Mesenchymal stem cell (in vitro differentiated cells and primary cell): Measurements from ENCODE around the gene PAX5.
A peak's percentile ranks its signal among the peaks of the same experiment; 100 is the strongest.
"Not testable (repeated sequence)": the region's sequence is repeated elsewhere in the genome, so short reads cannot be mapped to it uniquely, and the experiment has no call there.

Source experiments
- DNase-seq: peaks from one replicate; pipeline ENCODE4 v3.0.0-alpha.2; 2013
- H2AFZ ChIP-seq: one replicate; pipeline ENCODE4 v1.6.1; 2013; ENCODE audit warnings: low read depth, mild to moderate bottlenecking, control low read depth, inconsistent platforms, low read length, moderate library complexity
- H2AK5ac ChIP-seq: 2 replicates; pipeline ENCODE4 v1.6.1; 2013; ENCODE audit warnings: low read length, moderate library complexity, mild to moderate bottlenecking, inconsistent platforms; ENCODE audit not compliant: severe bottlenecking
- H2BK120ac ChIP-seq: one replicate; pipeline ENCODE4 v1.6.1; 2013; ENCODE audit warnings: low read depth, mild to moderate bottlenecking, inconsistent platforms, low read length, moderate library complexity
- H2BK12ac ChIP-seq, 2 experiments: one replicate each; pipeline ENCODE4 v1.6.1; 2013; ENCODE audit warnings: inconsistent platforms in 2 of 2, low read length in 2 of 2, mild to moderate bottlenecking in 2 of 2, moderate library complexity in 2 of 2, control low read depth in 1 of 2
- H2BK15ac ChIP-seq: one replicate; pipeline ENCODE4 v1.6.1; 2013; ENCODE audit warnings: mild to moderate bottlenecking, low read depth, inconsistent platforms; ENCODE audit not compliant: poor library complexity, severe bottlenecking
- H2BK5ac ChIP-seq: 2 replicates; pipeline ENCODE4 v1.6.1; 2013; ENCODE audit warnings: low read depth, mild to moderate bottlenecking, low read length, control low read depth, inconsistent platforms; ENCODE audit not compliant: poor library complexity, severe bottlenecking
- H3K14ac ChIP-seq, 2 experiments: one replicate each; pipeline ENCODE4 v1.6.1; 2013; ENCODE audit warnings: inconsistent platforms in 2 of 2, low read length in 2 of 2, control low read depth in 1 of 2, mild to moderate bottlenecking in 1 of 2, moderate library complexity in 1 of 2
- H3K18ac ChIP-seq, 2 experiments: one replicate each; pipeline ENCODE4 v1.6.1; 2013; ENCODE audit warnings: inconsistent platforms in 2 of 2, low read length in 2 of 2, control low read depth in 1 of 2, low read depth in 1 of 2, mild to moderate bottlenecking in 1 of 2
- H3K23ac ChIP-seq, 2 experiments: one replicate each; pipeline ENCODE4 v1.6.1; 2013; ENCODE audit warnings: inconsistent platforms in 2 of 2, low read length in 2 of 2, mild to moderate bottlenecking in 2 of 2, moderate library complexity in 2 of 2, control low read depth in 1 of 2
- H3K27ac ChIP-seq: 2 replicates; pipeline ENCODE4 v1.5.1; 2013; ENCODE audit warnings: mild to moderate bottlenecking, moderate library complexity, low read length, control low read depth, inconsistent platforms; ENCODE audit not compliant: poor library complexity, severe bottlenecking
- H3K27me3 ChIP-seq, 2 experiments: 2 replicates each; pipeline versions ENCODE4 v1.6.1 to v1.7.0; 2013; ENCODE audit warnings: low read length in 2 of 2, mild to moderate bottlenecking in 2 of 2, moderate library complexity in 2 of 2, control low read depth in 1 of 2, inconsistent platforms in 1 of 2; ENCODE audit not compliant: control insufficient read depth in 1 of 2, insufficient read depth in 1 of 2
- H3K36me3 ChIP-seq, 2 experiments: 2 replicates each; pipeline versions ENCODE4 v1.6.1 to v1.7.0; 2013; ENCODE audit warnings: low read length in 2 of 2, control low read depth in 1 of 2, inconsistent platforms in 1 of 2, low read depth in 1 of 2, mild to moderate bottlenecking in 1 of 2; ENCODE audit not compliant: insufficient read depth in 2 of 2, control insufficient read depth in 1 of 2
- H3K4ac ChIP-seq, 2 experiments: one replicate each; pipeline ENCODE4 v1.6.1; 2013; ENCODE audit warnings: inconsistent platforms in 2 of 2, low read length in 2 of 2, mild to moderate bottlenecking in 2 of 2, moderate library complexity in 2 of 2, control low read depth in 1 of 2, low read depth in 1 of 2
- H3K4me1 ChIP-seq: 2 replicates; pipeline ENCODE4 v1.6.1; 2013; ENCODE audit warnings: low read depth, low read length, control low read depth; ENCODE audit not compliant: control insufficient read depth, insufficient read depth
- H3K4me2 ChIP-seq: 2 replicates; pipeline ENCODE4 v1.6.1; 2013; ENCODE audit warnings: low read length, mild to moderate bottlenecking, inconsistent platforms; ENCODE audit not compliant: poor library complexity, severe bottlenecking
- H3K4me3 ChIP-seq, 2 experiments: 2 replicates each; pipeline versions ENCODE4 v1.5.1 to v1.7.0; 2013; ENCODE audit warnings: low read length in 2 of 2, mild to moderate bottlenecking in 2 of 2, control low read depth in 1 of 2, low read depth in 1 of 2; ENCODE audit not compliant: insufficient read depth in 1 of 2
- H3K79me1 ChIP-seq: replicated peaks from 2 replicates; pipeline ENCODE4 v1.6.1; 2013; ENCODE audit warnings: mild to moderate bottlenecking, control low read depth, low read length, inconsistent platforms; ENCODE audit not compliant: poor library complexity, severe bottlenecking
- H3K9ac ChIP-seq: 2 replicates; pipeline ENCODE4 v1.7.0; 2013; ENCODE audit warnings: mild to moderate bottlenecking, low read length, moderate library complexity
- H3K9me3 ChIP-seq: 2 replicates; pipeline ENCODE4 v1.7.0; 2013; ENCODE audit warnings: mild to moderate bottlenecking, low read length; ENCODE audit not compliant: control insufficient read depth
- H4K8ac ChIP-seq: one replicate; pipeline ENCODE4 v1.6.1; 2013; ENCODE audit warnings: inconsistent platforms, mild to moderate bottlenecking, low read length, moderate library complexity
- H4K91ac ChIP-seq: one replicate; pipeline ENCODE4 v1.6.1; 2013; ENCODE audit warnings: mild to moderate bottlenecking, low read length, inconsistent platforms
- WGBS: methylation state at CpG from one replicate; pipeline ENCODE4 v1.1.7; 2013; ENCODE audit warnings: mixed read lengths; 5-methylcytosine and 5-hydroxymethylcytosine counted together

Gene PAX5

DNA sequence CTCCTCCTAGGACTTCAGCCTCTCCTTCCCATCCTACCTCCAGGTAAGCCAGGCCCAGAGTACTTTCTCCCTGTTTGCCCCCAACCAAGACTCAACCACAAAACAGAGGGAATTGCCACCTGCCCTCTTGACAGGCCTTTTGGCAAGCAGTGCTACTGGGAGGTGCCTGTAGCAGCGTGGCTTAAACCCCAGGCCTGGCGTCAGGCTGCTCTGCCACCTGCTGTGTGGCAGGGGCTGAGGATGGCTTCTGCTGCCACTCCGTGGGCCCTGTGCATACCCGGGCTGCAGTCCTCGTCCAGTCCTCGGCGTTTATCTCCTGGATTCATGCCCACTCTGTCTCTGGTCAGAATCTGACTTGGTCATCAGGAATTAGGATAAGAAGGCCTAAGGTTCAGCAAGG, 163.1 kb downstream of the PAX5 start:
- Histone ChIP-seq H2BK120ac (no peak overlapping the region), H3K9ac (no peak overlapping the region), H2BK15ac (no peak overlapping the region), H3K4ac (no peak overlapping the region), H3K18ac (no peak overlapping the region), H2AFZ (no peak overlapping the region), H3K9me3 (peaks cover 7% of the 10 kb centered on the region), H3K27me3 (peaks cover 85 to 91% of the 10 kb centered on the region in 2 experiments), H2BK12ac (no peak overlapping the region), H2BK5ac (no peak overlapping the region), H3K4me2 (no peak overlapping the region), H3K23ac (no peak overlapping the region), H3K4me3 (no peak overlapping the region), H4K8ac (no peak overlapping the region), H3K36me3 (no peaks in the 10 kb centered on the region), H4K91ac (no peak overlapping the region), H2AK5ac (no peak overlapping the region), H3K79me1 (no peaks in the 10 kb centered on the region), H3K14ac (no peak overlapping the region), H3K27ac (no peak overlapping the region), H3K4me1 (peaks cover 2% of the 10 kb centered on the region)
- 65% methylated on average over 7 of the region's 7 CpGs for WGBS
- DNase-seq: no peak

DNA sequence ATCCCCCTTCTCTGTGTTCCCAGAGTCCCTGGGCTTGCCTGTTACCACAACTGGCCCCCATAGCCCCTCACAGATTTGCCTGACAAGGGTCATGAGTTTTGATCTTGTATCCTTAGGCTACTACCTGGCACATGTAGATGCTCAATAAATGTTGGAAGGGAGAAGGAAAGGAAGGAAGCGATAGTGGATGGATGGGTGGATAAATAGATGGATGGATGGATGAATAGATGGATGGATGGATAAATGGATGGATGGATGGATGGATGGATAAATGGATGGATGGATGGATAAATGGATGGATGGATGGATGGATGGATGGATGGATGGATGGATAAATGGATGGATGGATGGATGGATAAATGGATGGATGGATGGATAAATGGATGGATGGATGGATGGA, 164.5 kb downstream of the PAX5 start:
- not testable (repeated sequence) for H2BK5ac ChIP-seq, H3K4me1 ChIP-seq, H3K4ac ChIP-seq, H4K8ac ChIP-seq, H2BK120ac ChIP-seq, H2BK15ac ChIP-seq, H2AFZ ChIP-seq, H3K9ac ChIP-seq, H3K14ac ChIP-seq, H2BK12ac ChIP-seq, H3K27ac ChIP-seq, DNase-seq, H2AK5ac ChIP-seq, H3K23ac ChIP-seq, H3K9me3 ChIP-seq, H3K79me1 ChIP-seq, H4K91ac ChIP-seq, H3K4me2 ChIP-seq, H3K36me3 ChIP-seq, H3K4me3 ChIP-seq, H3K18ac ChIP-seq
- WGBS: 91% methylated on average over 1 of the region's 1 CpG
- H3K27me3 ChIP-seq: peaks cover 88 to 92% of the 10 kb centered on the region in 2 experiments

DNA sequence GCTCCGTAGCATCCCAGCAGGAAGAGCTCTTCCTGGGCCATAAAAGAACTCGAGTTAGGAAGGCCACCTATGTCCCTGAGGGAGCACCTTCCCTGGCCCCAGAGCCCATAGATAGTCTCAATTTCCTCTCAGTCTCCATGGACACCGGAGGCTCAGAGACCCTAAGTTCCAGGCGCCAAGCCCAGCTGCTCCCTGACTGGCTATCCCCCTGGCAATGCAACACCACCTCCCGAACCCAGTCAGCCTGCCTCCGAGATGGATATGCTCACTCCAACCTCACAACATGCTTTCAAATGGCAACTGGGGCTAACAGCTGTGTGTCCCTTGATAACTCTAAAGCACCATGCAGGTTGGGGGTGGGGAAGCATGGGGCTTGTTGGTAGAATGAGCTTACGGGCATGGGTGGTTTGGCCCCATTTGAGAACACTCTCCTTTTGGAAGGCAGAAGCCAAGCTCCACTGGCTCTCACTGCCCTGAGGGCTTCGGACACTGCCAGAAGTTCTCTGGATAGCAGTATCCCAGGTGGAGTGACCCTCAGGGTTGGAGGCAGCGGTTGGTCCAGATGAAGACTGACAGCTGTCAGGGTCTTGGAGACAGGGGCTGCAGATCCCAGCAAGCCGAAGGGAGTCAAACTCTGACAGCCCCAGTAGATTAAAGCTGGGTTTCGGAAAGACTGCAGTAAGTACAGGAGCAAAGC, 165.3 kb downstream of the PAX5 start:
- peaks cover 5% of the 10 kb centered on the region for H3K4me1 ChIP-seq
- no peak overlapping the region for H4K8ac ChIP-seq
- H3K14ac ChIP-seq: no peak overlapping the region
- no peak for DNase-seq
- no peak overlapping the region for H3K18ac ChIP-seq
- no peak overlapping the region for H4K91ac ChIP-seq
- no peak overlapping the region for H2BK15ac ChIP-seq
- H3K4me2 ChIP-seq: no peak overlapping the region
- no peak overlapping the region for H2AK5ac ChIP-seq
- no peaks in the 10 kb centered on the region for H3K9me3 ChIP-seq
- no peaks in the 10 kb centered on the region for H3K36me3 ChIP-seq
- no peak overlapping the region for H2AFZ ChIP-seq
- H3K23ac ChIP-seq: no peak overlapping the region
- H3K79me1 ChIP-seq: no peaks in the 10 kb centered on the region
- H3K9ac ChIP-seq: no peak overlapping the region
- H2BK12ac ChIP-seq: no peak overlapping the region
- WGBS: 88% methylated on average over 10 of the region's 11 CpGs
- H2BK120ac ChIP-seq: no peak overlapping the region
- no peak overlapping the region for H3K27ac ChIP-seq
- H3K4ac ChIP-seq: no peak overlapping the region
- peaks cover 88 to 91% of the 10 kb centered on the region in 2 experiments for H3K27me3 ChIP-seq
- no peak overlapping the region for H2BK5ac ChIP-seq
- no peak overlapping the region for H3K4me3 ChIP-seq

- H3K9ac ChIP-seq: no peak overlapping the region
- H4K8ac ChIP-seq: no peak overlapping the region
- no peak overlapping the region for H3K23ac ChIP-seq
- H3K14ac ChIP-seq: peak overlapping the region in 1 of 2 experiments; percentile 74
- H3K4me3 ChIP-seq: no peak overlapping the region
- H3K36me3 ChIP-seq: no peaks in the 10 kb centered on the region
- no peak overlapping the region for H2BK5ac ChIP-seq
- no peak overlapping the region for H2BK15ac ChIP-seq
- H2AK5ac ChIP-seq: no peak overlapping the region
- DNase-seq: no peak
- H3K27me3 ChIP-seq: peaks cover 89 to 91% of the 10 kb centered on the region in 2 experiments
- peaks cover 5% of the 10 kb centered on the region for H3K4me1 ChIP-seq
- H2BK12ac ChIP-seq: no peak overlapping the region
- H3K4me2 ChIP-seq: no peak overlapping the region
- H2AFZ ChIP-seq: no peak overlapping the region
- H3K79me1 ChIP-seq: no peaks in the 10 kb centered on the region
- H3K18ac ChIP-seq: no peak overlapping the region
- WGBS: 85% methylated on average over 22 of the region's 22 CpGs
- no peak overlapping the region for H2BK120ac ChIP-seq
- no peak overlapping the region for H4K91ac ChIP-seq
- no peak overlapping the region for H3K4ac ChIP-seq
- H3K27ac ChIP-seq: no peak overlapping the region
- H3K9me3 ChIP-seq: no peaks in the 10 kb centered on the region
These were observed 166.2 kb downstream of the PAX5 start for GRCh38 chr9:36867672-36868471.
